Bronchial epithelial cell (primary cell): Measurements from ENCODE around the gene TMEM54. TPM values are rescaled to one million over a fixed set of nuclear protein-coding genes. Genes with fewer than 3 reads are reported as not detected.

Experiments used
- DNase-seq: peaks from one replicate; pipeline ENCODE4 v3.0.0-alpha.2; 2010; ENCODE audit warnings: low read depth
- FAIRE-seq: peaks from 2 replicates; lab custom pipeline; 2011; peaks lifted over from hg19 to GRCh38; lab: Jason Lieb, UNC
- H3K27me3 ChIP-seq: 2 replicates; pipeline ENCODE4 v1.5.1; 2011; ENCODE audit warnings: low read length; ENCODE audit not compliant: control insufficient read depth, insufficient read depth
- H3K36me3 ChIP-seq: 2 replicates; pipeline ENCODE4 v1.5.1; 2011; ENCODE audit warnings: low read length; ENCODE audit not compliant: control insufficient read depth, insufficient read depth
- H3K4me3 ChIP-seq: 2 replicates; pipeline ENCODE4 v1.5.1; 2011; ENCODE audit warnings: mild to moderate bottlenecking, low read depth, low read length, control low read depth
- CTCF ChIP-seq: IDR thresholded peaks from 2 replicates; pipeline ENCODE4 v1.5.1; 2011; ENCODE audit warnings: mild to moderate bottlenecking, moderate library complexity, low read length, control low read depth, inconsistent platforms; ENCODE audit not compliant: insufficient read depth, severe bottlenecking
- total RNA-seq: library from RNA; depleted of rRNA; stranded (reverse); fragments of >200 nt; gene quantifications from 2 replicates; pipeline ENCODE4 v1.2.1, GENCODE V29; 2014

Gene TMEM54
- total RNA-seq, 1 donor from 2014 or later = 112 TPM

GRCh38 chr1:32904797-32905196 lies 3.6 kb upstream of the TMEM54 start:
- Histone ChIP-seq H3K4me3 (no peak overlapping the region), H3K27me3 (no peaks in the 10 kb centered on the region), H3K36me3 (no peaks in the 10 kb centered on the region)
- DNase-seq = no peak
- FAIRE-seq = no peak
- no peak for TF ChIP-seq CTCF

GRCh38 chr1:32903991-32904785 lies 3.0 kb upstream of the TMEM54 start:
- DNase-seq = no peak
- no peak for FAIRE-seq
- TF ChIP-seq CTCF = no peak
- Histone ChIP-seq H3K27me3 (no peaks in the 10 kb centered on the region), H3K4me3 (no peak overlapping the region), H3K36me3 (no peaks in the 10 kb centered on the region)

- no peak overlapping the region for H3K4me3 ChIP-seq
- no peak for TF ChIP-seq CTCF
- H3K36me3 ChIP-seq = no peaks in the 10 kb centered on the region
- FAIRE-seq (no peak), DNase-seq (no peak)
- no peaks in the 10 kb centered on the region for H3K27me3 ChIP-seq
Observed at GRCh38 chr1:32902535-32902920, 1.3 kb upstream of the TMEM54 start.

- no peak for FAIRE-seq
- no peak for DNase-seq
- no peak for TF ChIP-seq CTCF
- H3K27me3 ChIP-seq = no peaks in the 10 kb centered on the region
- H3K4me3 ChIP-seq = peak overlapping the region; percentile 85
- no peaks in the 10 kb centered on the region for H3K36me3 ChIP-seq
Observed at GRCh38 chr1:32901823-32902534, 790 bp upstream of the TMEM54 start.

- Histone ChIP-seq H3K36me3 (peaks cover 5% of the 10 kb centered on the region), H3K4me3 (peak overlapping the region; percentile 85), H3K27me3 (no peaks in the 10 kb centered on the region)
- DNase-seq (no peak), FAIRE-seq (no peak)
- TF ChIP-seq CTCF = no peak
Observed at GRCh38 chr1:32900371-32900955, 726 bp downstream of the TMEM54 start.
